ENCODE data around the gene OR2G2. TPM values are rescaled to one million over a fixed set of nuclear protein-coding genes. Genes with fewer than 3 reads are reported as not detected.

The OR2G2 gene, protein sequence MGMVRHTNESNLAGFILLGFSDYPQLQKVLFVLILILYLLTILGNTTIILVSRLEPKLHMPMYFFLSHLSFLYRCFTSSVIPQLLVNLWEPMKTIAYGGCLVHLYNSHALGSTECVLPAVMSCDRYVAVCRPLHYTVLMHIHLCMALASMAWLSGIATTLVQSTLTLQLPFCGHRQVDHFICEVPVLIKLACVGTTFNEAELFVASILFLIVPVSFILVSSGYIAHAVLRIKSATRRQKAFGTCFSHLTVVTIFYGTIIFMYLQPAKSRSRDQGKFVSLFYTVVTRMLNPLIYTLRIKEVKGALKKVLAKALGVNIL
- not detected for total RNA-seq

DNA sequence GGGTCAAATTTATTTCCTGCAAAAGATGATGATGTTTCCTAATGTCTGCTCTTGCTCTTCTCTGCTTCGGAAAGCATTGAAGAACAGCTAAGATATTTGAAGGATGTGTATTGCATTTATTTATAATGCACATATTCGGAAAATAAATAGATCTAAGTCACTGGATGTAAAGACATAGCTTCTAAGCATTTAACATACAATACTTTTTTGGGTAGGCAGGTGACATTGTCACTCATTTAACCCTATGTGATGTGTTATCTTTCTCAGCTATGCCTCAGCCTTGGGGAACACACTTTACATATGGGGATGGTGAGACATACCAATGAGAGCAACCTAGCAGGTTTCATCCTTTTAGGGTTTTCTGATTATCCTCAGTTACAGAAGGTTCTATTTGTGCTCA lies at the start of gene OR2G2:
OR2G2 (plus strand) TSS at position 301 of the 400 bp plus-strand sequence; CDS start at position 301, 0 bp downstream.
- TF ChIP-seq POLR2A (IDR thresholded peaks at IDR 0.05) (no peak), POLR2AphosphoS5 (IDR thresholded peaks at IDR 0.05) (no peak), EP300 (IDR thresholded peaks at IDR 0.05) (no peak)
- TF ChIP-seq, protein P1, sequence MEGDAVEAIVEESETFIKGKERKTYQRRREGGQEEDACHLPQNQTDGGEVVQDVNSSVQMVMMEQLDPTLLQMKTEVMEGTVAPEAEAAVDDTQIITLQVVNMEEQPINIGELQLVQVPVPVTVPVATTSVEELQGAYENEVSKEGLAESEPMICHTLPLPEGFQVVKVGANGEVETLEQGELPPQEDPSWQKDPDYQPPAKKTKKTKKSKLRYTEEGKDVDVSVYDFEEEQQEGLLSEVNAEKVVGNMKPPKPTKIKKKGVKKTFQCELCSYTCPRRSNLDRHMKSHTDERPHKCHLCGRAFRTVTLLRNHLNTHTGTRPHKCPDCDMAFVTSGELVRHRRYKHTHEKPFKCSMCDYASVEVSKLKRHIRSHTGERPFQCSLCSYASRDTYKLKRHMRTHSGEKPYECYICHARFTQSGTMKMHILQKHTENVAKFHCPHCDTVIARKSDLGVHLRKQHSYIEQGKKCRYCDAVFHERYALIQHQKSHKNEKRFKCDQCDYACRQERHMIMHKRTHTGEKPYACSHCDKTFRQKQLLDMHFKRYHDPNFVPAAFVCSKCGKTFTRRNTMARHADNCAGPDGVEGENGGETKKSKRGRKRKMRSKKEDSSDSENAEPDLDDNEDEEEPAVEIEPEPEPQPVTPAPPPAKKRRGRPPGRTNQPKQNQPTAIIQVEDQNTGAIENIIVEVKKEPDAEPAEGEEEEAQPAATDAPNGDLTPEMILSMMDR (IDR thresholded peaks at IDR 0.05), result no peak
- H3K36me3 ChIP-seq, result no peaks in the 10 kb centered on the region
- 95% methylated on average over 2 of the region's 2 CpGs for WGBS
- H3K27me3 ChIP-seq, result no peaks in the 10 kb centered on the region
- peaks cover 4% of the 10 kb centered on the region for H3K9me3 ChIP-seq
- no peak within 1 kb of the TSS for H3K27ac ChIP-seq
- DNase-seq (ENCODE audit: low spot score in 2 of 2), result no peak
- H3K4me1 ChIP-seq, result no peaks in the 10 kb centered on the region
- H3K4me3 ChIP-seq, result no peak within 1 kb of the TSS

DNA sequence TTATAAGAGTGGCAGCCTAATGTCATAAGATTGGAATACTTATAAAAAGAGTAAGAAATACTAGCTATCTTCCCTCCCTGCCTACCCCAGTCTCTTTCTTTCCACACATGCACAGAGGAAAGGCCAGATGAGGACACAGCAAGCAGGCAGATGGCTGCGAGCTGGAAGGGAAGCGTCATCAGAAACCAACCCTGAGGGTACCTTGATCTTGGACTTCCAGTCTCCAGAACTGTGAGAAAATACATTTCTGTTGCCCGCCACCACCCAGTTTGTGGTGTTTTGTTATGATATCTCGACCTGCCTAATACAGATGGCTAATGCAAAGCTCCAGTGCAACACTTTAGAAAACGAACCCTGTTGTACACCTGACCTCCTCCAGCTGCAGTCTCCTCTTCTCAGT lies 49.6 kb upstream of the OR2G2 start:
- Histone ChIP-seq H3K4me1 (no peaks in the 10 kb centered on the region), H3K4me3 (no peak overlapping the region), H3K9me3 (no peaks in the 10 kb centered on the region), H3K27ac (no peak overlapping the region), H3K36me3 (no peaks in the 10 kb centered on the region), H3K27me3 (no peaks in the 10 kb centered on the region)
- 76% methylated on average over 5 of the region's 5 CpGs for WGBS
- TF ChIP-seq POLR2A (IDR thresholded peaks at IDR 0.05) (no peak), EP300 (IDR thresholded peaks at IDR 0.05) (no peak), POLR2AphosphoS5 (IDR thresholded peaks at IDR 0.05) (no peak)
- TF ChIP-seq, protein P1 (IDR thresholded peaks at IDR 0.05), result no peak
- DNase-seq (ENCODE audit: low spot score in 2 of 2), result no peak

DNA sequence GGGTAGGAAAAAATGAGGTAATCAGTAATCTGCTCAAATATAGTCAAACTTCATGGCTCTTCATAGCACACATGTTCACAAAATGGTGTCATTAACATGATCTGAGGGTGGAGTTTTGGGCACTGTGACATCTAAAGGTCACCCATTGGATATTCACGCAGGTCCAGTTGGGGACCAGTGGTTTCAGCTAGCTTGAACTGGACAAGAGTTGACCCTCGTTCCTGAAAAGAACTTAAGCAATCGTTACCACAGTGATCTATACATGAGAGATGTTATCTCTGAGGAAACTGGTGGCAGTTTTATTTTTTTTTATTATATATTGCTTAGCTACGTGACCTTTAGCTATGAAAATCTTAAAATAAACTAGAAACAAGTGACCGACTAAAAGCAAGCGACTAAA lies 48.9 kb upstream of the OR2G2 start:
- TF ChIP-seq, protein P1 (IDR thresholded peaks at IDR 0.05), result no peak
- no peak for TF ChIP-seq POLR2AphosphoS5 (IDR thresholded peaks at IDR 0.05)
- no peak for TF ChIP-seq POLR2A (IDR thresholded peaks at IDR 0.05)
- TF ChIP-seq EP300 (IDR thresholded peaks at IDR 0.05), result no peak
- Histone ChIP-seq H3K27me3 (no peaks in the 10 kb centered on the region), H3K4me3 (no peak overlapping the region), H3K36me3 (no peaks in the 10 kb centered on the region), H3K27ac (no peak overlapping the region), H3K4me1 (no peaks in the 10 kb centered on the region), H3K9me3 (no peaks in the 10 kb centered on the region)
- WGBS, result 72% methylated on average over 6 of the region's 6 CpGs
- no peak for DNase-seq (ENCODE audit: low spot score in 2 of 2)

DNA sequence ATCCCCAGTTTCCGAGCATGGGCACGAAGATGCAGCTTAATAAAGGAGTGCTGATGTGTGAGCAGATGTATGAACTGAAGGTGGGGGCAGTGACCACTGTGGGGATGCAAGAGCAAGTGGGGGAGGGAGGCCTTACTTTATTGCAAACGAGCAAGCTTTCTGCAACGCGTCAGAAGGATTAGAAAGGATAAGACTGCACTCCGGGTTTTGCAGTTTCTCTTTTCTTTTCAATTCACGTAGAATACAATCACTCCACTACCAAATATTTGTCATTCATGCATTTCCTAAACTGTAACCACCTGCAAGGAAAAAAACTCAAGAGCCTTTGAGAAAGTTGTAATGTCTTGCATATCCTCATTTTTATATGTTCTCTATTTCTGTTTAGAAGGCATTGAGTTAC lies 47.6 kb upstream of the OR2G2 start:
- Histone ChIP-seq H3K4me1 (no peaks in the 10 kb centered on the region), H3K27me3 (no peaks in the 10 kb centered on the region), H3K36me3 (no peaks in the 10 kb centered on the region), H3K27ac (no peak overlapping the region), H3K9me3 (no peaks in the 10 kb centered on the region), H3K4me3 (no peak overlapping the region)
- 47% methylated on average over 7 of the region's 7 CpGs for WGBS
- TF ChIP-seq POLR2AphosphoS5 (IDR thresholded peaks at IDR 0.05), result no peak
- no peak for TF ChIP-seq POLR2A (IDR thresholded peaks at IDR 0.05)
- TF ChIP-seq, protein P1 (IDR thresholded peaks at IDR 0.05), result no peak
- no peak for TF ChIP-seq EP300 (IDR thresholded peaks at IDR 0.05)
- no peak for DNase-seq (ENCODE audit: low spot score in 2 of 2)

DNA sequence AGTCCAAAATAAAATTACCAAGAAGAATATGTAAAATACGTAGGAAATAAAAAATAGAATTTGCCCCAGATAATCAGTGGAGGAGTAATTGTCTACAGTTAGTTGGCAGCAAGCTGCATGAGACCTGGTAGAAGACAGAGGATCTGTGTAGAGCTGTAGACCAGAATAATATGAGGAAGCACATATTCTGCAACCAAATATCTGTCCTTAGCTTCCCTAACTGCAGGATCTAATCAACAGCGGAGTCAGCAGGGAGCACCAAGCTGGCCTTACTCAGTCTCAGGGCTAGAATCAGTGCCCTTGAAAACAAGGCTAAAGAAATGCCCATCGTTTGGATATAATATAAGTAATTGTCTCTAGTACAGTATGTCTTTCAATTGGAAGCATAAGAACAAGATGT lies 45.3 kb upstream of the OR2G2 start:
- TF ChIP-seq EP300 (IDR thresholded peaks at IDR 0.05) (no peak), POLR2A (IDR thresholded peaks at IDR 0.05) (no peak), POLR2AphosphoS5 (IDR thresholded peaks at IDR 0.05) (no peak)
- TF ChIP-seq, protein P1 (IDR thresholded peaks at IDR 0.05), result no peak
- Histone ChIP-seq H3K27ac (no peak overlapping the region), H3K4me1 (no peaks in the 10 kb centered on the region), H3K36me3 (no peaks in the 10 kb centered on the region), H3K27me3 (no peaks in the 10 kb centered on the region), H3K4me3 (no peak overlapping the region), H3K9me3 (no peaks in the 10 kb centered on the region)
- DNase-seq (ENCODE audit: low spot score in 2 of 2), result no peak
- 69% methylated on average over 3 of the region's 3 CpGs for WGBS
